Tibial nerve (tissue), 4 donors: ENCODE data around the gene RETREG1.

Experiments
- CTCF ChIP-seq, 5 experiments: fragments of 200-600 bp in 3 of 5; fragments of 450-650 bp in 2 of 5; sonication (generic) in 3 of 5; IDR thresholded peaks; one replicate each; pipeline ENCODE4 v1.5.1; 2016 to 2019; ENCODE audit warnings: antibody characterized with exemption in 5 of 5, mild to moderate bottlenecking in 3 of 5, moderate library complexity in 2 of 5
- EP300 ChIP-seq, 2 donors: sonication (generic); formaldehyde crosslinking; IDR thresholded peaks; one replicate each; pipeline ENCODE4 v1.6.1; 2017; ENCODE audit warnings: antibody characterized with exemption in 2 of 2, mild to moderate bottlenecking in 1 of 2
- POLR2A ChIP-seq, 2 donors: fragments of 450-650 bp; IDR thresholded peaks; one replicate each; pipeline ENCODE4 v1.6.1; 2017; ENCODE audit warnings: antibody characterized with exemption in 2 of 2, mild to moderate bottlenecking in 2 of 2, moderate library complexity in 2 of 2

- no peak for TF ChIP-seq CTCF (IDR thresholded peaks at IDR 0.05)
- TF ChIP-seq POLR2A (IDR thresholded peaks at IDR 0.05), result no peak
- peak in 1 of 2 donors; percentile 40 for TF ChIP-seq EP300 (IDR thresholded peaks at IDR 0.05)
Observed at GRCh38 chr5:16540421-16540820, 76.4 kb downstream of the RETREG1 start.
